ENCODE results near the gene ST6GAL1. TPM values are rescaled to one million over a fixed set of nuclear protein-coding genes. Genes with fewer than 3 reads are reported as not detected.
A peak's percentile ranks its signal among the peaks of the same experiment; 100 is the strongest.
"Not testable (repeated sequence)": the region's sequence is repeated elsewhere in the genome, so short reads cannot be mapped to it uniquely, and the experiment has no call there.

Gene ST6GAL1
- total and polyA plus RNA-seq, 12 donors: 7.2 to 95.0 (median 55.4) TPM

GRCh38 chr3:186967686-186968085, 37.4 kb downstream of the ST6GAL1 start:
- H3K27ac ChIP-seq: peak overlapping the region in 3 of 5 donors; percentile 27 to 83 (median 28)

GRCh38 chr3:186969607-186970006, 39.3 kb downstream of the ST6GAL1 start:
- Histone ChIP-seq H3K27ac (peak overlapping the region in 1 of 5 donors; percentile 40), H3K4me1 (replicated peaks in 1 of 2) (peaks cover 0 to 15% of the 10 kb centered on the region in 2 donors)
- intact Hi-C loops (cut with DNase I): no loop called here

More at GRCh38 chr3:186967686-186968085, 37.4 kb downstream of the ST6GAL1 start:
- Histone ChIP-seq H3K36me3 (replicated peaks in 1 of 2) (no peaks in the 10 kb centered on the region), H3K9me3 (replicated peaks in 1 of 3) (no peaks in the 10 kb centered on the region), H3K4me3 (no peak overlapping the region), H3K27me3 (no peaks in the 10 kb centered on the region), H3K4me1 (replicated peaks in 1 of 2) (peaks cover 0 to 15% of the 10 kb centered on the region in 2 donors)
- intact Hi-C loops (cut with DNase I): no loop called here
- peak in 4 of 7 donors; percentile 29 to 61 (median 44) for DNase-seq
- WGBS, 4 donors: 45 to 54% (median 53%) methylated on average over 7 of the region's 7 CpGs
- TF ChIP-seq POLR2A (IDR thresholded peaks at IDR 0.05): no peak

GRCh38 chr3:186971106-186971505, 40.8 kb downstream of the ST6GAL1 start:
- H3K27me3 ChIP-seq; H3K9me3 ChIP-seq (replicated peaks in 1 of 3); H3K4me1 ChIP-seq (replicated peaks in 1 of 2); intact Hi-C loops (cut with DNase I); H3K36me3 ChIP-seq (replicated peaks in 1 of 2); H3K4me3 ChIP-seq: not testable (repeated sequence)
- DNase-seq: peak in 1 of 7 donors; percentile 30
- 80 to 91% (median 84%) methylated on average over 10 of the region's 10 CpGs for WGBS, 4 donors
- H3K27ac ChIP-seq: peak overlapping the region in 1 of 5 donors; percentile 55

More at GRCh38 chr3:186969607-186970006, 39.3 kb downstream of the ST6GAL1 start:
- WGBS, 4 donors: 53 to 60% (median 56%) methylated on average over 7 of the region's 7 CpGs
- H3K27me3 ChIP-seq: no peaks in the 10 kb centered on the region
- H3K4me3 ChIP-seq: no peak overlapping the region
- H3K36me3 ChIP-seq (replicated peaks in 1 of 2): no peaks in the 10 kb centered on the region
- no peaks in the 10 kb centered on the region for H3K9me3 ChIP-seq (replicated peaks in 1 of 3)
- peak in 1 of 7 donors; percentile 48 for DNase-seq
- no peak for TF ChIP-seq CTCF (IDR thresholded peaks at IDR 0.05)
- TF ChIP-seq POLR2A (IDR thresholded peaks at IDR 0.05): no peak

GRCh38 chr3:186971578-186971977, 41.3 kb downstream of the ST6GAL1 start:
- H3K27ac ChIP-seq: peak overlapping the region in 2 of 5 donors; percentile 18 to 55
- WGBS, 4 donors: 77 to 93% (median 84%) methylated on average over 1 of the region's 1 CpG

GRCh38 chr3:186973702-186974101, 43.4 kb downstream of the ST6GAL1 start:
- no peaks in the 10 kb centered on the region for H3K27me3 ChIP-seq
- peaks cover 3 to 21% of the 10 kb centered on the region in 2 donors for H3K4me1 ChIP-seq (replicated peaks in 1 of 2)
- H3K27ac ChIP-seq: no peak overlapping the region

More at GRCh38 chr3:186971578-186971977, 41.3 kb downstream of the ST6GAL1 start:
- Histone ChIP-seq H3K4me3 (no peak overlapping the region), H3K9me3 (replicated peaks in 1 of 3) (no peaks in the 10 kb centered on the region), H3K36me3 (replicated peaks in 1 of 2) (no peaks in the 10 kb centered on the region), H3K4me1 (replicated peaks in 1 of 2) (peaks cover 0 to 10% of the 10 kb centered on the region in 2 donors), H3K27me3 (no peaks in the 10 kb centered on the region)
- TF ChIP-seq POLR2A (IDR thresholded peaks at IDR 0.05) (no peak), CTCF (IDR thresholded peaks at IDR 0.05) (no peak)
- intact Hi-C loops (cut with DNase I): no loop called here
- DNase-seq: peak in 1 of 7 donors; percentile 45

More at GRCh38 chr3:186973702-186974101, 43.4 kb downstream of the ST6GAL1 start:
- no peak for TF ChIP-seq CTCF (IDR thresholded peaks at IDR 0.05)
- no peak for TF ChIP-seq POLR2A (IDR thresholded peaks at IDR 0.05)
- intact Hi-C loops (cut with DNase I): no loop called here
- Histone ChIP-seq H3K9me3 (replicated peaks in 1 of 3) (no peaks in the 10 kb centered on the region), H3K4me3 (no peak overlapping the region), H3K36me3 (replicated peaks in 1 of 2) (no peaks in the 10 kb centered on the region)
- no peak for DNase-seq
- 81 to 86% (median 84%) methylated on average over 7 of the region's 7 CpGs for WGBS, 4 donors
